PC-9 (cell line): ENCODE results near the gene SEMA4C. TPM values are rescaled to one million over a fixed set of nuclear protein-coding genes. Genes with fewer than 3 reads are reported as not detected.

Source experiments
- BruUV-seq: library from RNA; stranded (reverse); fragments of 400-500 nt; replicated peaks from 2 replicates; lab custom pipeline; 2021; lab: Mats Ljungman, UMichigan
- CTCF ChIA-PET: fragments of 300-600 bp; sonication (Branson Sonifier 250); formaldehyde crosslinking; loops from one replicate; lab custom pipeline; 2022; ENCODE audit warnings: antibody characterized with exemption; lab: Charles Lee
- POLR2A ChIA-PET: fragments of 300-600 bp; sonication (Branson Sonifier 250); formaldehyde crosslinking; loops from one replicate; lab custom pipeline; 2022; ENCODE audit warnings: antibody characterized with exemption; ENCODE audit not compliant: unreplicated experiment; lab: Charles Lee
- DNase-seq, 2 experiments: peaks; one replicate each; pipeline versions ENCODE4 v3.0.0 to v3.0.0-alpha.2; 2015 to 2022; ENCODE audit warnings: mixed read lengths in 1 of 2
- H2AFZ ChIP-seq: fragments of 200-600 bp; sonication (generic); 2 replicates; pipeline ENCODE4 v1.8.1; 2017; ENCODE audit warnings: antibody characterized with exemption
- H3F3A ChIP-seq: fragments of 200-600 bp; sonication (generic); 2 replicates; pipeline ENCODE4 v1.8.1; 2017; ENCODE audit warnings: antibody characterized with exemption, mild to moderate bottlenecking, low read depth; ENCODE audit not compliant: insufficient read depth
- H3K27ac ChIP-seq: fragments of 200-600 bp; sonication (generic); 2 replicates; pipeline ENCODE4 v1.6.1; 2016; ENCODE audit warnings: mixed run types
- H3K27me3 ChIP-seq: fragments of 200-600 bp; sonication (generic); 2 replicates; pipeline ENCODE4 v1.6.1; 2016; ENCODE audit warnings: low read depth, mixed run types; ENCODE audit not compliant: insufficient read depth
- H3K36me3 ChIP-seq: fragments of 200-600 bp; sonication (generic); 2 replicates; pipeline ENCODE4 v1.6.1; 2016; ENCODE audit warnings: low read depth, mixed run types
- H3K4me1 ChIP-seq: fragments of 200-600 bp; sonication (generic); replicated peaks from 2 replicates; pipeline ENCODE4 v1.6.1; 2016; ENCODE audit warnings: mixed run types; ENCODE audit not compliant: insufficient read depth
- H3K4me2 ChIP-seq: fragments of 200-600 bp; sonication (generic); 2 replicates; pipeline ENCODE4 v1.6.1; 2017; ENCODE audit warnings: mixed run types
- H3K4me3 ChIP-seq: fragments of 200-600 bp; sonication (generic); 2 replicates; pipeline ENCODE4 v1.6.1; 2016; ENCODE audit warnings: mixed run types
- H3K79me2 ChIP-seq: fragments of 200-600 bp; sonication (generic); 2 replicates; pipeline ENCODE4 v1.6.1; 2017; ENCODE audit warnings: low read depth, mixed run types
- H3K9me2 ChIP-seq: fragments of 200-600 bp; sonication (generic); 2 replicates; pipeline ENCODE4 v1.8.1; 2017; ENCODE audit warnings: mild to moderate bottlenecking; ENCODE audit not compliant: insufficient read depth
- H3K9me3 ChIP-seq: fragments of 200-600 bp; sonication (generic); 2 replicates; pipeline ENCODE4 v1.8.1; 2016; ENCODE audit warnings: low read depth; ENCODE audit not compliant: insufficient read depth
- H4K20me1 ChIP-seq: fragments of 200-600 bp; sonication (generic); 2 replicates; pipeline ENCODE4 v1.8.1; 2017; ENCODE audit not compliant: insufficient read depth
- EZH2 ChIP-seq: fragments of 200-600 bp; sonication (generic); IDR thresholded peaks from 2 replicates; pipeline ENCODE4 v1.8.0; 2017; ENCODE audit warnings: antibody characterized with exemption, low read depth
- intact Hi-C: fragments of 100-400 bp; cut with micrococcal nuclease; formaldehyde crosslinking; loops from one replicate; pipeline ENCODE4 v1.10.0; 2022; ENCODE audit not compliant: unreplicated experiment
- total RNA-seq: library from RNA; stranded (reverse); gene quantifications from 2 replicates; pipeline ENCODE4 v1.2.3, GENCODE V29; 2021
- TF ChIP-seq, protein P1 (sequence below): fragments of 200-600 bp; sonication (generic); conservative IDR thresholded peaks from 2 replicates; pipeline ENCODE4 v1.6.1; 2017; ENCODE audit warnings: mixed run types, antibody characterized with exemption, mild to moderate bottlenecking, moderate library complexity

SEMA4C gene
- total RNA-seq, 1 experiment from 2014 or later, result 52.8 TPM

GRCh38 chr2:96900237-96900636 lies 30.4 kb upstream of the SEMA4C start:
- H3K9me2 ChIP-seq, result no peaks in the 10 kb centered on the region
- H3K4me2 ChIP-seq, result no peak overlapping the region
- peaks cover 32% of the 10 kb centered on the region for H3F3A ChIP-seq
- H2AFZ ChIP-seq, result no peak overlapping the region
- no peaks in the 10 kb centered on the region for H3K27me3 ChIP-seq
- no peaks in the 10 kb centered on the region for H3K36me3 ChIP-seq
- H3K27ac ChIP-seq, result no peak overlapping the region
- no TSS peak for BruUV-seq
- intact Hi-C loops, result no loop called here
- no peaks in the 10 kb centered on the region for H3K9me3 ChIP-seq
- peaks cover 45% of the 10 kb centered on the region for H3K4me1 ChIP-seq
- no peak overlapping the region for H3K4me3 ChIP-seq
- CTCF ChIA-PET, result no interaction called here
- H4K20me1 ChIP-seq, result no peaks in the 10 kb centered on the region
- POLR2A ChIA-PET, result no interaction called here
- no peaks in the 10 kb centered on the region for H3K79me2 ChIP-seq
- DNase-seq, result no peak
- TF ChIP-seq EZH2, result no peak
- TF ChIP-seq, protein P1, sequence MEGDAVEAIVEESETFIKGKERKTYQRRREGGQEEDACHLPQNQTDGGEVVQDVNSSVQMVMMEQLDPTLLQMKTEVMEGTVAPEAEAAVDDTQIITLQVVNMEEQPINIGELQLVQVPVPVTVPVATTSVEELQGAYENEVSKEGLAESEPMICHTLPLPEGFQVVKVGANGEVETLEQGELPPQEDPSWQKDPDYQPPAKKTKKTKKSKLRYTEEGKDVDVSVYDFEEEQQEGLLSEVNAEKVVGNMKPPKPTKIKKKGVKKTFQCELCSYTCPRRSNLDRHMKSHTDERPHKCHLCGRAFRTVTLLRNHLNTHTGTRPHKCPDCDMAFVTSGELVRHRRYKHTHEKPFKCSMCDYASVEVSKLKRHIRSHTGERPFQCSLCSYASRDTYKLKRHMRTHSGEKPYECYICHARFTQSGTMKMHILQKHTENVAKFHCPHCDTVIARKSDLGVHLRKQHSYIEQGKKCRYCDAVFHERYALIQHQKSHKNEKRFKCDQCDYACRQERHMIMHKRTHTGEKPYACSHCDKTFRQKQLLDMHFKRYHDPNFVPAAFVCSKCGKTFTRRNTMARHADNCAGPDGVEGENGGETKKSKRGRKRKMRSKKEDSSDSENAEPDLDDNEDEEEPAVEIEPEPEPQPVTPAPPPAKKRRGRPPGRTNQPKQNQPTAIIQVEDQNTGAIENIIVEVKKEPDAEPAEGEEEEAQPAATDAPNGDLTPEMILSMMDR, result no peak

- no peaks in the 10 kb centered on the region for H3K36me3 ChIP-seq
- TF ChIP-seq, protein P1, result no peak
- no peak for TF ChIP-seq EZH2
- no peak overlapping the region for H2AFZ ChIP-seq
- H3K4me3 ChIP-seq, result no peak overlapping the region
- no peaks in the 10 kb centered on the region for H3K79me2 ChIP-seq
- intact Hi-C loops, result loop anchor here (5.0 kb wide), 2 partner anchors 33 to 42 kb away; partner anchors contain the start of gene ANKRD39
- ChIA-PET POLR2A (interaction anchor here (0.5 kb wide), 1 partner anchor 41 kb away, joined by 3 read pairs; the partner anchor contains the start of gene ANKRD39), CTCF (interaction anchor here (1.5 kb wide), 1 partner anchor 12 kb away, joined by 3 read pairs; no protein-coding TSS in a partner anchor)
- no peak for DNase-seq
- H3K27me3 ChIP-seq, result no peaks in the 10 kb centered on the region
- no peak overlapping the region for H3K27ac ChIP-seq
- H3K9me3 ChIP-seq, result no peaks in the 10 kb centered on the region
- peaks cover 51% of the 10 kb centered on the region for H3K4me1 ChIP-seq
- H3K4me2 ChIP-seq, result peak overlapping the region; percentile 26; the same call in 1 of the 2 replicates
- no peaks in the 10 kb centered on the region for H4K20me1 ChIP-seq
- no peaks in the 10 kb centered on the region for H3K9me2 ChIP-seq
- no TSS peak for BruUV-seq
- peaks cover 34% of the 10 kb centered on the region for H3F3A ChIP-seq
Observed at GRCh38 chr2:96899413-96899741, 29.5 kb upstream of the SEMA4C start.

DNA sequence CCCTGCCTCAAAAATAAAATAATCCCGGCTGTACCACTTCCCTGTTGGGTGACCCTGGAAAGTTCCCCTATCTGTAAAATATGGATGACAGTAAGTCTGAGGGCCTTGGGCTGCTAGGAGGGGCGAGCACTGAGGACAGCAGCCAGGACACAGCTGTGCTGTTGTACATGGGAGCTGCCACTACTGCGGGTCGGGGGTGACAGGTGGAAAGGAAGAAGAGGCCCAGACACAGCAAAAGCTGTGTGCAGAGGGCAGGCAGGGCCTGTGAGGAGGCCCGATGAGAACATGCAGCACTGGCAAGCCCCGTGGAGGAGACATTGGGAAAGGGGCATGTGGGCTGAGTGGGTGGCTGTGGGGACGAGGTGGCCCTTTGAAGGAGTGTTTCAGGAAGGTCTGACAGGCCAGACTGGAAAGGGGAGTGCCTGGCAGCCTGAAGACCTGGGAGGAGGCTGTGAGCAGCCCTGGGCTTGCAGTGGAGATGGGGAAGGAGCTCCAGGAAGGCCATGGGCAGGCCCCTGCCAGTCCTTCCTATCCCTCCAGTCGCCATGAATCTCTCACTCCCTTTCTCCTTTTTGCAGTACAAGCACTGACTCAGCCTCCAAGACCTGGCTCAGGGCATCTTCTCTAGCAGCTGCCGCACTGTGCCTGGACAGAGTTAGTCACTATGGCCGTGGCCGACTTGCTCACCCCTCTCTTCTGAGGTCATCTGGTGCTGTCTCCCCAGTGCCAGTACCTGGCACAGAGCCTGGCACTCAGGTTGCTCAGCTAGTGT lies 28.9 kb upstream of the SEMA4C start:
- DNase-seq, result no peak
- no peak overlapping the region for H3K27ac ChIP-seq

More for the DNA sequence above, 28.9 kb upstream of the SEMA4C start:
- H3K4me1 ChIP-seq, result peaks cover 51% of the 10 kb centered on the region
- no peaks in the 10 kb centered on the region for H3K79me2 ChIP-seq
- CTCF ChIA-PET, result interaction anchor here (1.5 kb wide), 1 partner anchor 11 kb away, joined by 3 read pairs; no protein-coding TSS in a partner anchor
- peak overlapping the region; percentile 26; the same call in 1 of the 2 replicates for H3K4me2 ChIP-seq
- POLR2A ChIA-PET, result interaction anchor here (0.5 kb wide), 1 partner anchor 41 kb away, joined by 3 read pairs; the partner anchor contains the start of gene ANKRD39
- no peaks in the 10 kb centered on the region for H3K36me3 ChIP-seq
- H3K9me2 ChIP-seq, result no peaks in the 10 kb centered on the region
- no TSS peak for BruUV-seq
- H3K4me3 ChIP-seq, result no peak overlapping the region
- H3K27me3 ChIP-seq, result no peaks in the 10 kb centered on the region
- H3F3A ChIP-seq, result peaks cover 34% of the 10 kb centered on the region
- no peak for TF ChIP-seq EZH2
- TF ChIP-seq, protein P1, result no peak
- intact Hi-C loops, result loop anchor here (5.0 kb wide), 2 partner anchors 33 to 42 kb away; partner anchors contain the start of gene ANKRD39
- H2AFZ ChIP-seq, result no peak overlapping the region
- H4K20me1 ChIP-seq, result no peaks in the 10 kb centered on the region
- no peaks in the 10 kb centered on the region for H3K9me3 ChIP-seq
